Mesodermal cell (in vitro differentiated cells): ENCODE data around the gene SLC39A9.
"Not testable (repeated sequence)": the region's sequence is repeated elsewhere in the genome, so short reads cannot be mapped to it uniquely, and the experiment has no call there.

Experiments used
- H3K27ac ChIP-seq: 2 replicates; pipeline ENCODE4 v1.7.0; 2013; ENCODE audit warnings: mild to moderate bottlenecking, low read depth, low read length, moderate library complexity; ENCODE audit not compliant: severe bottlenecking
- H3K36me3 ChIP-seq: 2 replicates; pipeline ENCODE4 v1.7.1; 2013; ENCODE audit warnings: mild to moderate bottlenecking, low read length, moderate library complexity; ENCODE audit not compliant: control insufficient read depth, insufficient read depth
- H3K4me1 ChIP-seq: one replicate; pipeline ENCODE4 v1.7.1; 2013; ENCODE audit warnings: mild to moderate bottlenecking, low read length; ENCODE audit not compliant: insufficient read depth, control insufficient read depth, poor library complexity, severe bottlenecking
- H3K4me3 ChIP-seq: 2 replicates; pipeline ENCODE4 v1.7.0; 2013; ENCODE audit warnings: low read length, control low read depth, mild to moderate bottlenecking; ENCODE audit not compliant: insufficient read depth, poor library complexity, severe bottlenecking; ENCODE audit errors: extremely low read depth
- H3K9me3 ChIP-seq: 2 replicates; pipeline ENCODE4 v1.7.1; 2013; ENCODE audit warnings: mild to moderate bottlenecking, low read length, moderate library complexity; ENCODE audit not compliant: control insufficient read depth
- WGBS, 2 experiments: methylation state at CpG; one replicate each; pipeline ENCODE4 v1.1.5; 2013; ENCODE audit warnings: missing lambda C conversion rate in 2 of 2; ENCODE audit not compliant: insufficient coverage in 2 of 2; 5-methylcytosine and 5-hydroxymethylcytosine counted together

Gene SLC39A9

GRCh38 chr14:69368381-69368780 is 30.1 kb upstream of the SLC39A9 start:
- Histone ChIP-seq H3K36me3 (peaks cover 10% of the 10 kb centered on the region), H3K27ac (no peak overlapping the region), H3K4me1 (no peaks in the 10 kb centered on the region), H3K4me3 (no peak overlapping the region), H3K9me3 (no peaks in the 10 kb centered on the region)
- 86% methylated on average over 1 of the region's 1 CpG; no CpG with 5 or more reads in 1 of the 2 experiments for WGBS, 2 experiments

GRCh38 chr14:69370061-69370460 is 28.4 kb upstream of the SLC39A9 start:
- no peaks in the 10 kb centered on the region for H3K4me1 ChIP-seq
- H3K9me3 ChIP-seq, result no peaks in the 10 kb centered on the region
- 59 to 64% methylated on average over 2 to 5 of the region's 5 CpGs for WGBS, 2 experiments
- peaks cover 18% of the 10 kb centered on the region for H3K36me3 ChIP-seq
- H3K4me3 ChIP-seq, result no peak overlapping the region
- H3K27ac ChIP-seq, result no peak overlapping the region

- no peaks in the 10 kb centered on the region for H3K4me1 ChIP-seq
- H3K9me3 ChIP-seq, result no peaks in the 10 kb centered on the region
- no peak overlapping the region for H3K4me3 ChIP-seq
- H3K36me3 ChIP-seq, result peaks cover 38% of the 10 kb centered on the region
- 100% methylated on average over 1 of the region's 3 CpGs for WGBS, 2 experiments
- no peak overlapping the region for H3K27ac ChIP-seq
Measured at GRCh38 chr14:69372146-69372545, 26.3 kb upstream of the SLC39A9 start.

GRCh38 chr14:69373104-69373503 is 25.4 kb upstream of the SLC39A9 start:
- no peaks in the 10 kb centered on the region for H3K4me1 ChIP-seq
- H3K27ac ChIP-seq, result no peak overlapping the region
- WGBS, 2 experiments, result 100% methylated on average over 1 of the region's 1 CpG; no CpG with 5 or more reads in 1 of the 2 experiments
- H3K36me3 ChIP-seq, result peaks cover 48% of the 10 kb centered on the region
- no peaks in the 10 kb centered on the region for H3K9me3 ChIP-seq
- no peak overlapping the region for H3K4me3 ChIP-seq

GRCh38 chr14:69374235-69374634 is 24.3 kb upstream of the SLC39A9 start:
- H3K9me3 ChIP-seq, result no peaks in the 10 kb centered on the region
- peaks cover 56% of the 10 kb centered on the region for H3K36me3 ChIP-seq
- no peaks in the 10 kb centered on the region for H3K4me1 ChIP-seq
- H3K27ac ChIP-seq, result no peak overlapping the region
- no peak overlapping the region for H3K4me3 ChIP-seq

GRCh38 chr14:69375182-69375581 is 23.3 kb upstream of the SLC39A9 start:
- Histone ChIP-seq H3K36me3 (peaks cover 60% of the 10 kb centered on the region), H3K4me3 (no peak overlapping the region), H3K9me3 (no peaks in the 10 kb centered on the region), H3K27ac (no peak overlapping the region), H3K4me1 (no peaks in the 10 kb centered on the region)
- no CpG with 5 or more reads among the region's 3 CpGs for WGBS, 2 experiments

- H3K4me3 ChIP-seq, result no peak overlapping the region
- H3K36me3 ChIP-seq, result peaks cover 66% of the 10 kb centered on the region
- H3K4me1 ChIP-seq, result no peaks in the 10 kb centered on the region
- 94 to 96% methylated on average over 5 of the region's 5 CpGs for WGBS, 2 experiments
- H3K27ac ChIP-seq, result no peak overlapping the region
- H3K9me3 ChIP-seq, result no peaks in the 10 kb centered on the region
Measured at GRCh38 chr14:69375722-69376121, 22.8 kb upstream of the SLC39A9 start.

GRCh38 chr14:69376439-69376838 is 22.1 kb upstream of the SLC39A9 start:
- H3K4me3 ChIP-seq, result no peak overlapping the region
- H3K36me3 ChIP-seq, result peaks cover 70% of the 10 kb centered on the region
- no peak overlapping the region for H3K27ac ChIP-seq
- H3K4me1 ChIP-seq, result no peaks in the 10 kb centered on the region
- no peaks in the 10 kb centered on the region for H3K9me3 ChIP-seq

GRCh38 chr14:69378274-69378673 is 20.2 kb upstream of the SLC39A9 start:
- H3K4me1 ChIP-seq, result no peaks in the 10 kb centered on the region
- H3K36me3 ChIP-seq, result peaks cover 81% of the 10 kb centered on the region
- WGBS, 2 experiments, result no CpG with 5 or more reads among the region's 2 CpGs
- H3K9me3 ChIP-seq, result no peaks in the 10 kb centered on the region
- H3K4me3 ChIP-seq, result no peak overlapping the region
- no peak overlapping the region for H3K27ac ChIP-seq

GRCh38 chr14:69387311-69387710 is 11.2 kb upstream of the SLC39A9 start:
- WGBS, 2 experiments, result 100% methylated on average over 3 of the region's 3 CpGs; no CpG with 5 or more reads in 1 of the 2 experiments
- H3K9me3 ChIP-seq, result no peaks in the 10 kb centered on the region
- no peaks in the 10 kb centered on the region for H3K4me1 ChIP-seq
- H3K4me3 ChIP-seq, result no peak overlapping the region
- no peak overlapping the region for H3K27ac ChIP-seq
- peaks cover 92% of the 10 kb centered on the region for H3K36me3 ChIP-seq

GRCh38 chr14:69391400-69391799 is 7.1 kb upstream of the SLC39A9 start:
- H3K4me1 ChIP-seq, H3K4me3 ChIP-seq, H3K9me3 ChIP-seq, H3K27ac ChIP-seq: not testable (repeated sequence)
- H3K36me3 ChIP-seq, result peaks cover 96% of the 10 kb centered on the region
- 96 to 100% methylated on average over 3 to 5 of the region's 8 CpGs for WGBS, 2 experiments
